ENCODE results near the gene SDC1. TPM values are rescaled to one million over a fixed set of nuclear protein-coding genes. Genes with fewer than 3 reads are reported as not detected.

The SDC1 gene
- total RNA-seq, 4 donors from 2014 or later: 0.50 to 5.4 (median 1.6) TPM

DNA sequence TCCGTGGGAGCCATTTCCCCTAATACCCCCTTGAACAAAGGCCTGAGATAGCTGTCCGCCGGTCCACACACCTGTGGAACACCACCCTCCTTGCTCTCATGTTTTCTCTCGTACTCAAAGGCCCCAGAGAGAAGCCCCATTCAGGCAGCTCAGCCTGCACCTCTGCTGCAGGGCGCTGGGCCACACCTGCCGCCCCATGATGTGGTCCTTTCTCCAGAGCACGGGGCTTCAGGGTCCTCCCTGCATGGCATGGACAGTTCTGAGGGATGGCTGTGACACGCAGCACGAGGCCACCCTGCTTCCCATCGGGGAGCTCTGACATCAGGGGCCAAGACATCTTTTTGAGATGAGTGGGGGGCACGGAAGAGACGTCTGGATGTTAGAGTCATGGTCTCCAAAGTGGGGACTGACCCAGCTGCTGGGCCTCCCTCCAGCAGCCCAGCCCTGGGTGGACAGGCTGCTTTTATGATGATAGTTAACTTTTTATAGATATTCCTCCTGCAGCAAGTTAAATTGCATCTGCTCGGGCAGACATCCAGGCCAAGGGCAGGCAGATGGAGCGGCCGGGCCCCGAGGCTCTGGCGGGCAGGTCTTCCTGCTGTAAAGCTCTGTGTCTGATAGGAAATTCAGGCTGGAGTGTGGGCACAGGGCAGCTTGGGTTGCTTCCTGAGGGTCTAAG lies 56.7 kb downstream of the SDC1 start:
- TF ChIP-seq, protein P1, sequence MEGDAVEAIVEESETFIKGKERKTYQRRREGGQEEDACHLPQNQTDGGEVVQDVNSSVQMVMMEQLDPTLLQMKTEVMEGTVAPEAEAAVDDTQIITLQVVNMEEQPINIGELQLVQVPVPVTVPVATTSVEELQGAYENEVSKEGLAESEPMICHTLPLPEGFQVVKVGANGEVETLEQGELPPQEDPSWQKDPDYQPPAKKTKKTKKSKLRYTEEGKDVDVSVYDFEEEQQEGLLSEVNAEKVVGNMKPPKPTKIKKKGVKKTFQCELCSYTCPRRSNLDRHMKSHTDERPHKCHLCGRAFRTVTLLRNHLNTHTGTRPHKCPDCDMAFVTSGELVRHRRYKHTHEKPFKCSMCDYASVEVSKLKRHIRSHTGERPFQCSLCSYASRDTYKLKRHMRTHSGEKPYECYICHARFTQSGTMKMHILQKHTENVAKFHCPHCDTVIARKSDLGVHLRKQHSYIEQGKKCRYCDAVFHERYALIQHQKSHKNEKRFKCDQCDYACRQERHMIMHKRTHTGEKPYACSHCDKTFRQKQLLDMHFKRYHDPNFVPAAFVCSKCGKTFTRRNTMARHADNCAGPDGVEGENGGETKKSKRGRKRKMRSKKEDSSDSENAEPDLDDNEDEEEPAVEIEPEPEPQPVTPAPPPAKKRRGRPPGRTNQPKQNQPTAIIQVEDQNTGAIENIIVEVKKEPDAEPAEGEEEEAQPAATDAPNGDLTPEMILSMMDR (IDR thresholded peaks at IDR 0.05): no peak
- ATAC-seq (ENCODE audit: low FRiP score): no peak
- no peak for DNase-seq (ENCODE audit: low spot score)

DNA sequence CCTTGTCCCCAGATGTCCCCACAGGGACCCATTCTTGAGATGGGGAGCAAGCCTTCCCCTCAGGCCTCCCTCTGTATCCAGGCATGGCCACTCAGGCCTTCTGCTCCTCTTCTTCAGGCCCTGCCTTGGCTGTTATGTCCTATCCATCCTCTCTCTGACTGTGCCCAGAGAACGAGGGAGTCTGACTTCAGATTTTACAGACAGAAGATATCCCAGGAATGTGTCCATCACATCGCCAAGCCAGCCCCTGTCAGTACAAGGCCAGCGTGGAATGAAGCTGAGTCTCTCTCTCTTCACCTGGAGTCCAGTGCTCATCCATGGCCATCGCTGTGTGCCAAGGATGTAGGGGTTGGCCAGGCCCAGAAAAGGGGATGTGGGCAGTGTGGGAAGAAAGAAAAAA lies 57.6 kb downstream of the SDC1 start:
- ATAC-seq (ENCODE audit: low FRiP score): no peak
- DNase-seq (ENCODE audit: low spot score): no peak
- TF ChIP-seq, protein P1 (IDR thresholded peaks at IDR 0.05): no peak

DNA sequence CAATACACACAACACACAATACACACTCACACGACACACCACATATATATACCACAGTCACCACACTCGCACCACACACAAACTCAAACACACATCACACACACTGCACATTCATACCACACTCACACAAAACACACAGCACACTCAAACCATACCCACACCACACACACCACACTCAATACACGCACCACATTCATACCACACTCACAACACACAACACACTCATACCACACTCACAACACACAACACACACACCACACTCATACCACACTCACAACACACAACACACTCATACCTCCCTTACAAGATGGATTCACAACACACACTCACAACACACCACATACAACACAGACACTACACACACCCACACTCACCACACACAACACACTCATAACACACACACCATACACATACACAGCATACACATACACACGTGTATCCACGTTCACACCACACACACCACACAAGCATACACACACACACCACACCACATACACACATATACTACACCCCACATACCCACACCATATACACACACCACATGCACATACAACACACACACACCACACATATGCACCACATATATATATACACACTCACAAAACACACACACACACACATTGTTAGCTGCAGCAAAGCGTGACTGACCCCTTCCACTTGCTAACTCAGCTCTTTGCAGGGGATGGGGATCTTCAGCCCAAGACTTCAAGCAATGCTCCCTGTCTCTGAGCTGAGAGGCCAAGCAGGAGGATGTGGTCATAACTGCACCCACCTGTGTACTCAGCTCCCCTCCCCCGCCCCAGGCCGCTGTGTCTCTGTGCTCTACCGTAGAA lies 59.0 kb downstream of the SDC1 start:
- DNase-seq (ENCODE audit: low spot score): no peak
- no peak for ATAC-seq (ENCODE audit: low FRiP score)
- TF ChIP-seq, protein P1 (IDR thresholded peaks at IDR 0.05): no peak

DNA sequence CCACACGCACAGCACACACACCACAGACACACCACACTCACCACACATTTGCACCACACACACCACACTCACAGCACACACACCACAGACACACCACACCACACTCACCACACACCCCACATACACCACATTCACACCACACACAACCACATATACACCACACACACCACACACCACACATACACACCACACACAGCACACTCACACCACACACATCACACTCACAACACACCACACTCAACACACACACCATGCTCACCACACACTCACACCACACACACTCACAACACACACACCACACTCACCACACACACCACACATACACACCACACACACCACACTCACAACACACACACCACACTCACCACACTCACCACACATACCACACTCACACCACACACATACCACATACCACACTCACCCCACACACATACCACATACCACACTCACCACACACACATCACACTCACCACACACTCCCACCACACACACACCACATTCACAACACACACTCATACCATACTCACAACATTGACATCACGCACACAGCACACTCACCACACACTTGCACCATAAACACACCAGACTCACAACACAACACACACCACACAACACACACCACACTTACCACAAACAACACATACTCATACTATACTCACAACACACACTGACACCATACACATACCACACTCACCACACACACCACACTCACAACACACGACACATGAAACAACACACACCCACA lies 60.0 kb downstream of the SDC1 start:
- no peak for DNase-seq (ENCODE audit: low spot score)
- TF ChIP-seq, protein P1 (IDR thresholded peaks at IDR 0.05): no peak

DNA sequence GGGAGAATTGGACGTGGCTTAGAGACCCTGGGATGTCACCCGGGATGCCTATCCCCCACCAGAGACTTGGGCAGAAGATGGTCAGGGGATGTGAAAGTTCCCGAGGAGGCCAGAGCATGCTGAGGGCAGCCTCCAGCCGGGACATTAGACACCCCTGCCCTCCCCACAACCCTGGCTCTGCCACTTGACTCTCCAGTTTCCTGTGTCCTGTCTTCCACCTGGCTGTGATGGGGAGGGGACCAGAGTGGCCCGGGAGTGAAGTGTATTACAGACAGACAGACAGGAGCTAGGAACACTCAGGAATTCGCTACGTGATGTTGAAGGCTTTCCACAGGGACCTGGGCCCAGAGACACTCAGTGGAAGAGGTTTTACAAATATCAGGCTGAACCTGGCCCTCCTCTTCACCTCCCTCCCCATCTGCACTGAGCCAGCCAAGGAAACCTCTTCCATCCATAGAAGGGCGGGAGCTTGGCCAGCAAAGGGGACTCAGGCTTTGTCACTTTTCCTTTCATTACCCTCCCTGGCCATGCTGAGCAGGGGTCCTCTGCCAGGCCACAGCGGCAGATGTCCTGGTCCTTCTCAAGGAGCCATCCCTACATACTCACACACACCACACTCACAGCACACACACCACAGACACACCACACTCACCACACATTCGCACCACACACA lies 60.7 kb downstream of the SDC1 start:
- ATAC-seq (ENCODE audit: low FRiP score) (no peak), DNase-seq (ENCODE audit: low spot score) (no peak)
- TF ChIP-seq, protein P1 (IDR thresholded peaks at IDR 0.05): no peak

More for the DNA sequence above, 60.0 kb downstream of the SDC1 start:
- ATAC-seq (ENCODE audit: low FRiP score): no peak

DNA sequence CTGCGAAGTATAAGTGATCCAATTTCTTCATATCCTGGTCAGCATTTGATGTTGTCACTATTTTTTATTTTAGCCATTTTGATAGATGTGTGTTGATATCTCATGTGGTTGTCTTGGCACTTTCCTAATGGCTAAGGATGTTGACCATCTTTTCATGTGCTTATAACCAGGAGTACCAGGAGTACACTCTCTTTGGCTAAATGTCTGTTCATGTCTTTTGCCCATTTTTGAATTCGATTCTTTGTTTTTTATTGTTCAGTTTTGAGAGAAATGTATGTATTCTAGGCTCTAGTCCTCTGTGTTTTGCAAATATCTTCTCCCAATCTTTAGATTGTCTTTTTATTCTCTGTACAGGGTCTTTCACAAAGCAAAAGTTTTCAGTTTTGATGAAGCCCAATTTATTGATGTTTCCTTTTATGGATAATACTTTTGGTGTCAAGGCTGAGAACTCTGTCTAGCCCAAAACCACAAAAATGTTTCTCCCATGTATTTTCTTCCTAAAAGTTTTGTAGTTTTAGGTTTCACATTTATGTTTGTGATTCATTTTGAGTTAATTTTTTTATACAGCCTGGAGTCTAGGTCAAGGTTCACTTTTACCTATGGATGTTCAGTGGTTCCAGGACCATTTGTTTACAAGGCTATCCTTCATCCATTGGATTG lies 65.4 kb downstream of the SDC1 start:
- DNase-seq (ENCODE audit: low spot score) (no peak), ATAC-seq (ENCODE audit: low FRiP score) (no peak)
- TF ChIP-seq, protein P1 (IDR thresholded peaks at IDR 0.05): no peak
